Measurements from ENCODE around the gene GABRB2. TPM values are rescaled to one million over a fixed set of nuclear protein-coding genes. Genes with fewer than 3 reads are reported as not detected.

GABRB2 gene
- total RNA-seq, 4 donors from 2014 or later: 0.61 to 10.1 TPM; not detected in 2

DNA sequence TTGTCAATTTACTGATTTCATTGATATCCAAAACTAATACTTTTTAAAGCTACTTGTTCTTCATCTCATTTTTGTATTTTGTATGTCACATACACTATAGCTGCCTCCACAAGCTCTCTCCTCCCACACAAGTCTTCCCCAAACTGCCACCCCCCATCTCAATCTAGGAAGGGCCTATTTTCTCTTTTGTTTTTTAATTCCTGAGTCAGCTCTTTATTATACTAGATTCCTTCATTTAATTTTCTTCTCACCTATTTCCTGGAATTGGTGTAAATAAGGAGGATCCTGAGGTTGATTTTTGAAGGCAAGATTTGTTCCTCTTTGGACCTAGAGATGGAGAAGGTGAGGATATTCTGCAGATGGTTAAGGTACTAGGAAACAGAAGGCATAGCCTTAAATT, 277.4 kb downstream of the GABRB2 start:
- no peak overlapping the region for H3K27ac ChIP-seq
- no peaks in the 10 kb centered on the region for H3K9me3 ChIP-seq
- no peak for DNase-seq
- intact Hi-C loops (cut with DNase I; ENCODE audit: low total_unique reads): no loop called here
- no peaks in the 10 kb centered on the region for H3K27me3 ChIP-seq
- H3K36me3 ChIP-seq: no peaks in the 10 kb centered on the region
- H3K4me1 ChIP-seq: no peaks in the 10 kb centered on the region
- H3K4me3 ChIP-seq: no peak overlapping the region
- TF ChIP-seq, protein P1, sequence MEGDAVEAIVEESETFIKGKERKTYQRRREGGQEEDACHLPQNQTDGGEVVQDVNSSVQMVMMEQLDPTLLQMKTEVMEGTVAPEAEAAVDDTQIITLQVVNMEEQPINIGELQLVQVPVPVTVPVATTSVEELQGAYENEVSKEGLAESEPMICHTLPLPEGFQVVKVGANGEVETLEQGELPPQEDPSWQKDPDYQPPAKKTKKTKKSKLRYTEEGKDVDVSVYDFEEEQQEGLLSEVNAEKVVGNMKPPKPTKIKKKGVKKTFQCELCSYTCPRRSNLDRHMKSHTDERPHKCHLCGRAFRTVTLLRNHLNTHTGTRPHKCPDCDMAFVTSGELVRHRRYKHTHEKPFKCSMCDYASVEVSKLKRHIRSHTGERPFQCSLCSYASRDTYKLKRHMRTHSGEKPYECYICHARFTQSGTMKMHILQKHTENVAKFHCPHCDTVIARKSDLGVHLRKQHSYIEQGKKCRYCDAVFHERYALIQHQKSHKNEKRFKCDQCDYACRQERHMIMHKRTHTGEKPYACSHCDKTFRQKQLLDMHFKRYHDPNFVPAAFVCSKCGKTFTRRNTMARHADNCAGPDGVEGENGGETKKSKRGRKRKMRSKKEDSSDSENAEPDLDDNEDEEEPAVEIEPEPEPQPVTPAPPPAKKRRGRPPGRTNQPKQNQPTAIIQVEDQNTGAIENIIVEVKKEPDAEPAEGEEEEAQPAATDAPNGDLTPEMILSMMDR (IDR thresholded peaks at IDR 0.05): no peak
- TF ChIP-seq POLR2A (IDR thresholded peaks at IDR 0.05): no peak

DNA sequence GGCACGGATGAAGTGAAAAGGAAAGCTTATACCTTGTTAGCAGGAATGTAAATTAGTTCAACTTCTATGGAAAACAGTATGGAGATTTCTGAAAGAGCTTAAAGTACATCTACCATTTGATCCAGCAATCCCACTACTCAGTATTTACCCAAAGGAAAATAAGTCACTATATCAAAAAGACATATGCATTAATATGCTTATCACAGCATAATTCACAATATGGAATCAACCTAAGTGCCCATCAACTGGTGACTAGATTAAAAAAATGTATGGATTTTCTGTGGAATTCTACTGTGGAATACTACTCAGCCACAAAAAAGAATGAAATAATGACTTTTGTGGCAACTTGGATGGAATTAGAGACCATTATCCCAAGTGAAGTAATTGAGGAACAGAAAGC, 279.6 kb downstream of the GABRB2 start:
- TF ChIP-seq, protein P1 (IDR thresholded peaks at IDR 0.05): no peak
- no peak for TF ChIP-seq POLR2A (IDR thresholded peaks at IDR 0.05)
- no peaks in the 10 kb centered on the region for H3K4me1 ChIP-seq
- intact Hi-C loops (cut with DNase I; ENCODE audit: low total_unique reads): no loop called here
- H3K36me3 ChIP-seq: no peaks in the 10 kb centered on the region
- H3K9me3 ChIP-seq: no peaks in the 10 kb centered on the region
- DNase-seq: no peak
- no peak overlapping the region for H3K27ac ChIP-seq
- H3K4me3 ChIP-seq: no peak overlapping the region
- no peaks in the 10 kb centered on the region for H3K27me3 ChIP-seq

DNA sequence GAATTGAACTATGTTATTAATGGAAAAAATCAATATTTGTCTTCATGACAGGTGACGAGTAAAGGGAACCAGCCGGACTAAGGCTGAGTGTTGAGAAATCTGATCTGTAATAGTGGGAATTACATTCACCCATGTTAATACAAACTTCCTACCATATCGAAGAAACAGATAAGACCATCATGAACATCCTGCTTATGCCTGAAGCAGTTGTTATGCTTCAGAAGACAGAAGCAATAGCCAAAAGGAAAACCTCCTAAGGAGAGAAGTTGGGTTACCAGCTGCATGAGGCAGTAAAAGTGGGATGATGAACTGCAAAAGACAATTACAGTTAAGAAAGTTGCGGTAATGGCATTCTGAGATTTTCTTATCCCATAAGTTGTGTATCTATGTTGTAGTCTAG, 281.5 kb downstream of the GABRB2 start:
- Histone ChIP-seq H3K4me1 (no peaks in the 10 kb centered on the region), H3K36me3 (no peaks in the 10 kb centered on the region), H3K27me3 (no peaks in the 10 kb centered on the region), H3K4me3 (no peak overlapping the region), H3K27ac (no peak overlapping the region), H3K9me3 (no peaks in the 10 kb centered on the region)
- TF ChIP-seq, protein P1 (IDR thresholded peaks at IDR 0.05): no peak
- TF ChIP-seq POLR2A (IDR thresholded peaks at IDR 0.05): no peak
- intact Hi-C loops (cut with DNase I; ENCODE audit: low total_unique reads): no loop called here
- DNase-seq: no peak

DNA sequence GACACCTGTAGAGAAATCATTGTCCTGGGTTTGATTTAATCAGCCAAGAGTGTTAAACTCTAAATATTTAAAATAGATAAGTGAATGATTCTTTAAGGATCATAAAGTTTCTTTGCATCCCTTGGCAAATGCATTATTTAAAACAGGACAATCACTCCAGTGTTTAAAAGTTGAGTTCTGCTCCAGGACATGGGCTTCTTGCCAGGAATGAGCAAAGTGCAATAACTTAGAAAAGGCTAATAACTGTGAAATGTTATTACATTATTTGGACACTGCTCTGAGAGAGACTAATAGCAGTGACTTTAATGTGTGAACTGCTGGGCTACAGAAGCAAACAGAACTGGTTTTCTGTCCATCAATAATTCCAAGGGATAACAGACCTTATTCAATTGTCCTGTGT, 283.3 kb downstream of the GABRB2 start:
- Histone ChIP-seq H3K27me3 (no peaks in the 10 kb centered on the region), H3K27ac (no peak overlapping the region), H3K36me3 (no peaks in the 10 kb centered on the region), H3K4me3 (no peak overlapping the region), H3K9me3 (no peaks in the 10 kb centered on the region), H3K4me1 (no peaks in the 10 kb centered on the region)
- intact Hi-C loops (cut with DNase I; ENCODE audit: low total_unique reads): no loop called here
- no peak for DNase-seq
- no peak for TF ChIP-seq POLR2A (IDR thresholded peaks at IDR 0.05)
- TF ChIP-seq, protein P1 (IDR thresholded peaks at IDR 0.05): no peak

DNA sequence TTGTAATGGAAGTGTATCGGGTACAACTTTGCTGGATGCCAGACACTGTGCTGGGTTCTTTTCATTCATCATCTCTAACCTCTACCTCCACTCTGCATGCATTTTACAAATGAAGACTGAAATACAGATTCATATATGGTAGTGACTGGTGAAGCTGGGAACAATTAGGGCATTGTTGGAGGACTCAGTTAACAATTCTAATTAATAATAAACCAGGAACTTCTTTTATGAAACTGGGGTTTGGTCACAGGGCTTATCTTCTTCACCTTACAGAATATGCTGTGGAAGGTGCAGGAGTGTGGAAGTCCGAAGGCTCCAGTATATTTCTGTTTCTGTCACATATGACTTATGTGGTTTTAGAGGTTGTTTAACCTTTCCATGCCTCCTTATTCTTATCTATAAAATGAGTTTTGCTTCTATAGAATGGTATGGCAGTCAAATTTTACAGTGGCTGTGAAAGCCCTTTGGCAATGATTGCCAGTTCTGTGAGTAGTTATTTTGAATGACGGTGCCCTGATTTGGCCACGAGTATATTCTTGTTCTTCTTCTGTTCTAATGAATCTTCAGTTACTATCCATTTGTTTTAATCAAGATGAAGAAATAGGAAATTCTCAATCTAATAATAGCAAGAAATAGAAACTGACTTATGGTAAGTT, 284.7 kb downstream of the GABRB2 start:
- no peak for DNase-seq
- no peak overlapping the region for H3K4me3 ChIP-seq
- intact Hi-C loops (cut with DNase I; ENCODE audit: low total_unique reads): no loop called here

More for the DNA sequence above, 284.7 kb downstream of the GABRB2 start:
- H3K4me1 ChIP-seq: no peaks in the 10 kb centered on the region
- H3K9me3 ChIP-seq: no peaks in the 10 kb centered on the region
- no peaks in the 10 kb centered on the region for H3K27me3 ChIP-seq
- TF ChIP-seq, protein P1 (IDR thresholded peaks at IDR 0.05): no peak
- no peak for TF ChIP-seq POLR2A (IDR thresholded peaks at IDR 0.05)
- H3K27ac ChIP-seq: no peak overlapping the region
- no peaks in the 10 kb centered on the region for H3K36me3 ChIP-seq

Measured in uterus (tissue), 4 donors.